Natural killer cell treated with Interleukin-12 subunit alpha and Interleukin-12 subunit beta and Interleukin-15 and Interleukin-18, amount 100 ng/mL, for 72 hours (primary cell): ENCODE results near the gene TNFRSF12A. TPM values are rescaled to one million over a fixed set of nuclear protein-coding genes. Genes with fewer than 3 reads are reported as not detected.

Experiments
- ATAC-seq, 2 donors: fragments of 150-1000 bp; cut with Tn5 transposase in 1 of 2; sonication (Bioruptor Pico), chemical (Tn5 transposase) in 1 of 2; 2 replicates each; pipeline ENCODE4 v1.10.0; 2021
- DNase-seq: peaks from one replicate; pipeline ENCODE4 v3.0.0; 2022; ENCODE audit warnings: low spot score
- H3K27ac Mint-ChIP-seq, 2 donors: 1 replicate in 1 of 2; 2 replicates in 1 of 2; pipeline ENCODE4 v1.8.0; 2022; ENCODE audit warnings: mixed read lengths in 2 of 2, mild to moderate bottlenecking in 1 of 2, moderate library complexity in 1 of 2
- H3K27me3 Mint-ChIP-seq, 2 donors: 1 replicate in 1 of 2; 2 replicates in 1 of 2; pipeline ENCODE4 v1.8.0; 2022; ENCODE audit warnings: mixed read lengths in 2 of 2
- H3K36me3 Mint-ChIP-seq: one replicate; pipeline ENCODE4 v1.8.0; 2022; ENCODE audit warnings: mixed read lengths
- H3K4me1 Mint-ChIP-seq, 2 donors: 1 replicate in 1 of 2; 2 replicates in 1 of 2; pipeline ENCODE4 v1.8.0; 2022; ENCODE audit warnings: low read depth in 2 of 2, mixed read lengths in 2 of 2, mild to moderate bottlenecking in 1 of 2
- H3K4me3 Mint-ChIP-seq: one replicate; pipeline ENCODE4 v1.8.0; 2022; ENCODE audit warnings: mixed read lengths
- H3K9me3 Mint-ChIP-seq: 2 replicates; pipeline ENCODE4 v1.8.0; 2022; ENCODE audit warnings: mixed read lengths
- total RNA-seq, 2 donors: library from RNA; stranded (reverse); gene quantifications; one replicate each; pipeline ENCODE4 v1.2.3, GENCODE V29; 2022

TNFRSF12A gene
- total RNA-seq, 2 donors from 2014 or later = 6.4 to 6.5 TPM

DNA sequence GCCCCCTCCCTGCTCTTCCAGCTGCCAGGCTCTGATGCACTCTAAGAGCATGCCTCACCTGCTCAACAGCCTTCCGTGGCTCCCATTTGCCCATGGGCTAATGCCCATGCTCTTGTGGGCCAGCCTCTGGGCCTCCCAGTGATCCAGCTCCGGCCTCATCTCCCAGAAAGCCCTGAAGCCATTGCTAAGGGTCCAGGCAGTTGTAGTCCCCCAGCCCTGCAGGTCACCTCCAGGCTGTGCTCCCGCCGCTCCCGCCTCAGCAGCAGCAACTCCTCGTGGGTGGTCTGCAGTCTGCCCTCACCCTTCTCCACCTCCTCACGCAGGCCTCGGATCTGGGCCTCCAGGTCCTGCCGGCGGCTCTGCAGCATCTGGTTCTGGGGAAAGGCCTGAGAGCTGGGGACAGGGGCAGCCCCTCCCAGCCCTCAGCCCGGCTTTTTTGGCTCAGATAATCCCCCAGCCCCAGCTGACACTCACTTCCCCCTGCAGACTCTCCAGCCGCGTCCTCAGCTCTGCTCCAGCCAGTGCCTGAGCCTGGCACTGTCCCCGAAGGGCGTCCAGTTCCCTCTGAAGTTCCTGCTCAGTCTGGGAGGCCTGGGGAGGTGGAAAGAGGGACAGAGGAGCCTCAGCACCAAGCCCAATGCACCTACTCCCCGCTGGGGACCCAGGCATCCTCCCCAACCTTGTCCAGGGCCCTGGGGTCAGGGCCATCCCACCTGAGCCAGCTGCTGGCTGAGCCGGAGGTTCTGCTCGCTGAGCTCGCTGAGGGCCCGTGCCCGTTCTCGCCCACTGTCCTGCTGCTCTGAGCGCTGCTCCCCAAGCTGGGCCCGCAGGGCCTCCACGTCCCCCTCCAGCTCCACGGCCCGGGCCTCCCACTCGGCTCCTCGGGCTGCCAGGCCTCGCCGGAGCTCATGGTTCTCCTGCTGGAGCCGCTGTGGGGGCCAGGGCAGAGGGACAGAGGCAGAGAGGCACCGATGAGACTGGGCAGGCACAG lies 10.3 kb downstream of the TNFRSF12A start:
- Mint-ChIP-seq H3K4me1 (peaks cover 34 to 36% of the 10 kb centered on the region in 2 donors), H3K27ac (no peak overlapping the region), H3K36me3 (no peaks in the 10 kb centered on the region), H3K27me3 (peaks cover 34 to 45% of the 10 kb centered on the region in 2 donors), H3K4me3 (peak overlapping the region; percentile 48), H3K9me3 (no peaks in the 10 kb centered on the region)
- DNase-seq = no peak
- ATAC-seq = no peak

- ATAC-seq (peak in 1 of 2 donors; percentile 57), DNase-seq (no peak)
- Mint-ChIP-seq H3K4me3 (no peak overlapping the region), H3K9me3 (no peaks in the 10 kb centered on the region), H3K4me1 (peaks cover 36 to 38% of the 10 kb centered on the region in 2 donors), H3K36me3 (no peaks in the 10 kb centered on the region), H3K27me3 (peaks cover 44 to 56% of the 10 kb centered on the region in 2 donors), H3K27ac (peak overlapping the region; percentile 1 to 16)
Measured at GRCh38 chr16:3032624-3033023, 12.5 kb downstream of the TNFRSF12A start.

DNA sequence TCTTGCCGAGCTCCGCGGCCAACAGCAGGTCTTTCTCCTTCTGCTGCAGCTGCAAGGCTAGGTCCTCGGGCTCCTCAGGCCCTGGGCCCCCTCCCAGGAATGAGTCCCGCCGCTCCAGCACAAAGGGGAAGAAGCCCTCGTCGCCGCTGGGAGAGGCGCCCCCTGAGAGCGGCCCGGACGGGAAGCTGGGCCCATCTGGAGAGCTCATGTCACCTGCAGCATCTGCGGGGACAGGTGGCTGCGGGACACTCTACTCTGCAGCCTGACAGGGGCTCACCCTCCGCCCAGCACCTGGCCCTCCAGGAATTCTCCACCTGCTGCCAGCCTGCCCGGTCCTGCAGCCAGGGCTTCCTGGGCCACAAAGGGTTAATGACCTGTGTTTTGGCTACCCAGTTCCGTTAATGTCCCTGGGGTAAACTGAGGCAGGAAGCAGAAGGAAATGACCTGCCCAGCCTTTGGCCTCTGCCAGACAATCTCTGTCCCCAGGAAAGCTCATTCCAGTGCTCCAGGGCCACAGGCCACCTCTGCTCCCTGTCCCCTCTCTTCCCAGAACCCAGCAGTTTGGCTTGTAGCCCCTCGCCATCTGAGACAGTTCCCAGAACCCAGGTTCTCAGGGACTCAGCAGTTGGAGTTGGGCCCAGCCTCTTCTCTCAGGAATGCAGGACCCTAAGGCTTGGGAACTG lies 15.3 kb downstream of the TNFRSF12A start:
- ATAC-seq = no peak
- no peaks in the 10 kb centered on the region for H3K36me3 Mint-ChIP-seq
- H3K4me1 Mint-ChIP-seq = peaks cover 19 to 24% of the 10 kb centered on the region in 2 donors
- no peak overlapping the region for H3K4me3 Mint-ChIP-seq
- no peaks in the 10 kb centered on the region for H3K9me3 Mint-ChIP-seq
- DNase-seq = no peak
- H3K27me3 Mint-ChIP-seq = peaks cover 42 to 46% of the 10 kb centered on the region in 2 donors
- H3K27ac Mint-ChIP-seq = no peak overlapping the region

GRCh38 chr16:3035972-3036725 lies 16.0 kb downstream of the TNFRSF12A start:
- Mint-ChIP-seq H3K36me3 (no peaks in the 10 kb centered on the region), H3K4me1 (peaks cover 19 to 22% of the 10 kb centered on the region in 2 donors), H3K27me3 (peaks cover 42 to 50% of the 10 kb centered on the region in 2 donors), H3K27ac (no peak overlapping the region), H3K9me3 (no peaks in the 10 kb centered on the region), H3K4me3 (no peak overlapping the region)
- DNase-seq = no peak
- ATAC-seq = no peak

GRCh38 chr16:3036726-3037315 lies 16.7 kb downstream of the TNFRSF12A start, which contains the start of gene BICDL2:
Gene BICDL2 (minus strand): TSS chr16:3036944. CDS start chr16:3035496, 1,448 bp downstream.
- no peaks in the 10 kb centered on the region for H3K36me3 Mint-ChIP-seq
- no peaks in the 10 kb centered on the region for H3K9me3 Mint-ChIP-seq
- DNase-seq = no peak
- peaks cover 19 to 22% of the 10 kb centered on the region in 2 donors for H3K4me1 Mint-ChIP-seq
- no peak for ATAC-seq
- H3K27ac Mint-ChIP-seq = no peak within 1 kb of the TSS
- peak within 1 kb of the TSS; percentile 27 for H3K4me3 Mint-ChIP-seq
- peaks cover 42 to 50% of the 10 kb centered on the region in 2 donors for H3K27me3 Mint-ChIP-seq

DNA sequence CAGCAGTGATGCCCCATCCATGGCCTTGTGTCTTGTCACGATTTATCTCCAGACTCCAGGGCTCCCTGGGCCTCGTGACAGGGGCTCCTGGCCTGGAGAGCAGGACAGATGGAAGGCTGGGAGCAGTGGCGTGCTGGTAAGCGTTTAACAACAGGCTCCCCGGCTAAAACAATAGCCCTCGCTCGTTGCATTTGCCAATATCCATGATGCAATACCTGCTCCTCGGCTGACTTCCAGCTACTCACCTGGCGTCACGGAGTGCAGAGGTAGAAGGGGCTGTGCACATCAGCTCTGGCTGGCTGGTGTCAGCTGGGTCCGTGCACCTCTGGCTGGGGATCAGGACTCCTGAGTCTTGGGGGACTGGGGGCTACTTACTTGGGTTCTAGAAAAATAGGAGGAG lies 18.1 kb downstream of the TNFRSF12A start:
- no peaks in the 10 kb centered on the region for H3K9me3 Mint-ChIP-seq
- H3K4me3 Mint-ChIP-seq = no peak overlapping the region
- no peak for DNase-seq

GRCh38 chr16:3038896-3039295 lies 18.7 kb downstream of the TNFRSF12A start:
- no peak overlapping the region for H3K4me3 Mint-ChIP-seq
- no peak overlapping the region for H3K27ac Mint-ChIP-seq
- ATAC-seq (no peak), DNase-seq (no peak)
- peaks cover 6 to 10% of the 10 kb centered on the region in 2 donors for H3K4me1 Mint-ChIP-seq
- peaks cover 29 to 38% of the 10 kb centered on the region in 2 donors for H3K27me3 Mint-ChIP-seq
- no peaks in the 10 kb centered on the region for H3K36me3 Mint-ChIP-seq
- H3K9me3 Mint-ChIP-seq = no peaks in the 10 kb centered on the region

More for the DNA sequence above, 18.1 kb downstream of the TNFRSF12A start:
- Mint-ChIP-seq H3K27me3 (peaks cover 31 to 39% of the 10 kb centered on the region in 2 donors), H3K36me3 (no peaks in the 10 kb centered on the region), H3K4me1 (peaks cover 10 to 11% of the 10 kb centered on the region in 2 donors), H3K27ac (no peak overlapping the region)
- ATAC-seq = no peak

DNA sequence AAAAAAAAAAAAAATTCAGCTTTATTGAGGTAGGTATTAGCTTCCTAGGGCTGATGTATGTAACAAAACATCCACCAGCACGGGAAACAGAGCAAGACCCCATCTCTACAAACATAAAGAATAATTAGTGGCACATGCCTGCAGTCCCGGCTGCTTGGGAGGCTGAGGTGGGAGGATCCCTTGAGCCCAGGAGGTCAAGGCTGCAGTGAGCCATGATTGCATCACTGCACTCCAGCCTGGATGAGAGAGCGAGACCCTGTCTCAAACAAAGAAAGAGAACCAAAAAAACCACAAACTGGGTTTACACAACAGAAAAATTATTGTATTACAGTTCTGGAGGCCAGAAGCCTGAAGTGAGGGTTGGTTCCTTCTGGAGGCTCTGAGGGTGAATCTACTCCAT lies 22.2 kb downstream of the TNFRSF12A start:
- no peak for ATAC-seq
- peaks cover 16 to 29% of the 10 kb centered on the region in 2 donors for H3K27me3 Mint-ChIP-seq
- H3K36me3 Mint-ChIP-seq = peaks cover 6% of the 10 kb centered on the region
- DNase-seq = no peak
- no peak overlapping the region for H3K4me3 Mint-ChIP-seq
- no peaks in the 10 kb centered on the region for H3K9me3 Mint-ChIP-seq
- H3K27ac Mint-ChIP-seq = no peak overlapping the region
- H3K4me1 Mint-ChIP-seq = peaks cover 11 to 14% of the 10 kb centered on the region in 2 donors

GRCh38 chr16:3044708-3045107 lies 24.5 kb downstream of the TNFRSF12A start:
- Mint-ChIP-seq H3K36me3 (peaks cover 6% of the 10 kb centered on the region), H3K27ac (peak overlapping the region in 1 of 2 donors; percentile 68), H3K4me1 (peaks cover 23 to 29% of the 10 kb centered on the region in 2 donors), H3K9me3 (no peaks in the 10 kb centered on the region), H3K4me3 (peak overlapping the region; percentile 71), H3K27me3 (peaks cover 24 to 28% of the 10 kb centered on the region in 2 donors)
- ATAC-seq = no peak
- no peak for DNase-seq

DNA sequence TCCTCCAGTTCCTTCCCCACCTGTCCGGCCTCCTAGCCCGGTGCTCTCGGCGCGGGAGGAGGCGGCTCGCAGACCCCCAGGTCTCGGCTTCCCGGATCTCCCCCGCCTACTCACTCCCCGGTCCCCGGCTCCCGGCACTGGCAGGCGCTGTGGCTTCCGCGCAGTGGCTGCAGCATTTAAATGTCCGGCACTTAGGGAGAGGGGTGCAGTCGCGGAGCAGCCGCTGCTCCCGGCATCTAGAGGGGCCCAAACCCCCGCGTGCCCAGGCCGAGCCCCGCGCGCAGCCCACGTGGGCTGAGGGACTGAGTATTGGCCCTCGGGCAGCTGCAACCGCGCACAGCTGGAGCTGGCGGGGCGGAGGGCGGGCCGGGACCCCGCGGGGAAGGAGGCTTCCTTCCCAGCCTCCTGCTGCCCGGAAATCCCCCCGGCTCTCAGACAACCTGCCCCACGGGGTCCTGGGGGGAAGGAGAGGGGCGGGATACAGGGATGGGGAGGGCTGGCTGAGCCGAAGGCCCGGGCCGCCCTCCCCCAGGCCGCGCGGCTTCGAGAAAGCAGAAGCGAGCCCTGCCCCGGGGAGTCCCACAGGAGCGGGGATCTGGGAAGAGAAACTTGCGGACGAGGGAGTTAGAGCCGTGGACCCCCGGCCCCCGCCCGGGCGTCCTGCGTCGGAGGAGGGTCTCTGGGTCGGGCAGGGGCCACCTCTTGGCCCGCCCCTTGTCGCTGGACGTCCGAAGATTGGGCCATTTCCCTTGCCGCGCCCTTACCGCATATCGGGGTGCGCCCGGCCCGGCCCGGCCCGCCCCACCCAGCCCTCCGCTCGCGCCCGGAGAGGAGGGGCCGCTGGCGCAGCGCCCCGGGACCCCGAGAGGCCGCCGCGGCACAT lies 25.8 kb downstream of the TNFRSF12A start, which contains the start of gene MMP25:
TSS of gene MMP25 (plus strand) at position 804 of the 883 bp plus-strand sequence. CDS start 357 bp downstream, outside the sequence.
- ATAC-seq = peak; percentile 62
- H3K27me3 Mint-ChIP-seq = peaks cover 22 to 24% of the 10 kb centered on the region in 2 donors
- no peak for DNase-seq
- peak within 1 kb of the TSS; percentile 73 for H3K4me3 Mint-ChIP-seq
- H3K27ac Mint-ChIP-seq = peak within 1 kb of the TSS in 1 of 2 donors; percentile 75
- H3K9me3 Mint-ChIP-seq = no peaks in the 10 kb centered on the region
- peaks cover 6% of the 10 kb centered on the region for H3K36me3 Mint-ChIP-seq
- peaks cover 30 to 38% of the 10 kb centered on the region in 2 donors for H3K4me1 Mint-ChIP-seq

DNA sequence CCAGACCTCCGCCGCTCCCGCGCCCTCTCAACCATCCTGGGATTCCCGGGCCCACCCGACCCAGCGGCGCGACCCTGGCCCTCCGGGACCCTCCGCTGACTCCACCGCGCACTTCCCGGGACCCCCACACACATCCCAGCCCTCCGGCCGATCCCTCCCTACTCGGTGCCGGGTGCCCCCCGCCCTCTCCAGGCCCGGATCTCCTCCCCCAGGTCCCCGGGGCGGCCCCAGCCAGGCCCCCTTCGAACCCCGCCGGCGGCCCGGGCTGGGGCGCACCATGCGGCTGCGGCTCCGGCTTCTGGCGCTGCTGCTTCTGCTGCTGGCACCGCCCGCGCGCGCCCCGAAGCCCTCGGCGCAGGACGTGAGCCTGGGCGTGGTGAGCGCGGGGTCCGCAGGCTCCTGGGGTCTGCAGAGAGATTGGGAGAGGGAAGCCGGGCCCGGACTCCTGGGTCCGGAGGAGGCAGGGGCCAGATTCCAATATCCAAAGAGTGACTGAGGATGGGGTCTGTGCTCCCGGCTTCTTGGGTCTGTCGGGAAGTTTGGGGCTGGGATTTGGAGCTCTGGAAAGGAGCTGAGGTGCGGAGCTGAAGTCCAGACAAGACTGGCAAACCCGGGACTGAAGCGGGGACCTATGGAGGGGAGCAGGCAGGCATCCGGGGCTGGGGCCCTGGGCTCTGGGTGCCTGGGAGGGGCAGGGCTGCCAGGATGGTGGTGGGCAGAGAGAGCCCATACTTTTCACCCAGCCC lies 26.6 kb downstream of the TNFRSF12A start:
- peaks cover 36 to 44% of the 10 kb centered on the region in 2 donors for H3K4me1 Mint-ChIP-seq

More for the DNA sequence above, 26.6 kb downstream of the TNFRSF12A start:
- ATAC-seq (peak; percentile 29 to 51), DNase-seq (no peak)
- Mint-ChIP-seq H3K36me3 (peaks cover 6% of the 10 kb centered on the region), H3K9me3 (no peaks in the 10 kb centered on the region), H3K27me3 (peaks cover 21 to 24% of the 10 kb centered on the region in 2 donors), H3K4me3 (peak overlapping the region; percentile 73), H3K27ac (peak overlapping the region in 1 of 2 donors; percentile 75)
